GM20431 (cell line): Measurements from ENCODE around the gene LDHA.
"Not testable (repeated sequence)": the region's sequence is repeated elsewhere in the genome, so short reads cannot be mapped to it uniquely, and the experiment has no call there.

Source experiments
- in situ Hi-C: fragments of 300-500 bp; cut with MseI, MboI; formaldehyde crosslinking; loops from one replicate; pipeline ENCODE4 v1.15.0; 2020; ENCODE audit warnings: low sequenced_read_pairs; ENCODE audit not compliant: unreplicated experiment

Gene LDHA

GRCh38 chr11:18393581-18394274 is 635 bp upstream of the LDHA start:
- in situ Hi-C loops, result no loop called here

- in situ Hi-C loops, result no loop called here
Measured at GRCh38 chr11:18394928-18395734, 768 bp downstream of the LDHA start.

- in situ Hi-C loops, result no loop called here
Measured at GRCh38 chr11:18395735-18396504, 1.6 kb downstream of the LDHA start.

GRCh38 chr11:18397921-18398320 is 3.6 kb downstream of the LDHA start:
- in situ Hi-C loops, result no loop called here

GRCh38 chr11:18401077-18401476 is 6.7 kb downstream of the LDHA start:
- in situ Hi-C loops, result not testable (repeated sequence)

- in situ Hi-C loops, result no loop called here
Measured at GRCh38 chr11:18404062-18404461, 9.7 kb downstream of the LDHA start.

GRCh38 chr11:18407400-18407799 is 13.0 kb downstream of the LDHA start:
- in situ Hi-C loops, result not testable (repeated sequence)

- in situ Hi-C loops, result no loop called here
Measured at GRCh38 chr11:18408558-18409291, 14.4 kb downstream of the LDHA start.

GRCh38 chr11:18416459-18416858 is 22.1 kb downstream of the LDHA start:
- in situ Hi-C loops, result no loop called here

- in situ Hi-C loops, result no loop called here
Measured at GRCh38 chr11:18419040-18419439, 24.7 kb downstream of the LDHA start.

- in situ Hi-C loops, result no loop called here
Measured at GRCh38 chr11:18420067-18420466, 25.7 kb downstream of the LDHA start.

GRCh38 chr11:18427240-18427639 is 32.9 kb downstream of the LDHA start:
- in situ Hi-C loops, result no loop called here

GRCh38 chr11:18429332-18429731 is 35.0 kb downstream of the LDHA start:
- in situ Hi-C loops, result no loop called here

- in situ Hi-C loops, result no loop called here
Measured at GRCh38 chr11:18438691-18439090, 44.3 kb downstream of the LDHA start.

GRCh38 chr11:18449251-18449650 is 54.9 kb downstream of the LDHA start:
- in situ Hi-C loops, result no loop called here

GRCh38 chr11:18452927-18453326 is 58.6 kb downstream of the LDHA start:
- in situ Hi-C loops, result no loop called here

- in situ Hi-C loops, result no loop called here
Measured at GRCh38 chr11:18455686-18456372, 61.5 kb downstream of the LDHA start, which contains the start of gene LDHAL6A. LDHAL6A (plus strand) TSS chr11:18455856; CDS start chr11:18456681, 825 bp downstream.

GRCh38 chr11:18457450-18457849 is 63.1 kb downstream of the LDHA start:
- in situ Hi-C loops, result no loop called here
